PC-3 (cell line): ENCODE measurements around the gene ARFGAP3. TPM values are rescaled to one million over a fixed set of nuclear protein-coding genes. Genes with fewer than 3 reads are reported as not detected.

Source experiments
- ATAC-seq: fragments of 200-7000 bp; cut with Tn5 transposase; 2 replicates; pipeline ENCODE4 v1.9.1; 2020; ENCODE audit warnings: mild to moderate bottlenecking, moderate library complexity
- BruUV-seq: library from RNA; stranded (reverse); fragments of 400-500 nt; replicated peaks from 2 replicates; lab custom pipeline; 2021; lab: Mats Ljungman, UMichigan
- CTCF ChIA-PET: fragments of 300-600 bp; sonication (Branson Sonifier 250); formaldehyde crosslinking; loops from one replicate; lab custom pipeline; 2022; ENCODE audit warnings: antibody characterized with exemption; lab: Charles Lee
- POLR2A ChIA-PET: fragments of 300-600 bp; sonication (Branson Sonifier 250); formaldehyde crosslinking; loops from one replicate; lab custom pipeline; 2022; ENCODE audit warnings: antibody characterized with exemption; ENCODE audit not compliant: unreplicated experiment; lab: Charles Lee
- DNase-seq: peaks from one replicate; pipeline ENCODE4 v3.0.0-alpha.2; 2015
- H2AFZ ChIP-seq: fragments of 300-600 bp; sonication (generic); 2 replicates; pipeline ENCODE4 v1.6.0; 2016; ENCODE audit warnings: antibody characterized with exemption, low read length
- H3F3A ChIP-seq: fragments of 300-600 bp; sonication (generic); one replicate; pipeline ENCODE4 v1.6.0; 2017; ENCODE audit warnings: antibody characterized with exemption, low read length, control low read depth, mild to moderate bottlenecking; ENCODE audit not compliant: unreplicated experiment
- H3K27ac ChIP-seq: fragments of 300-600 bp; sonication (generic); 2 replicates; pipeline ENCODE4 v1.5.1; 2016; ENCODE audit warnings: mild to moderate bottlenecking, low read length
- H3K27me3 ChIP-seq: fragments of 300-600 bp; sonication (generic); 2 replicates; pipeline ENCODE4 v1.6.1; 2016; ENCODE audit warnings: low read length, mixed read lengths
- H3K36me3 ChIP-seq: fragments of 300-600 bp; sonication (generic); 2 replicates; pipeline ENCODE4 v1.6.1; 2016; ENCODE audit warnings: low read depth, mixed run types, low read length, mixed read lengths
- H3K4me1 ChIP-seq: fragments of 300-600 bp; sonication (generic); 2 replicates; pipeline ENCODE4 v1.5.1; 2016; ENCODE audit warnings: low read length; ENCODE audit not compliant: insufficient read depth
- H3K4me2 ChIP-seq: fragments of 300-600 bp; sonication (generic); 2 replicates; pipeline ENCODE4 v1.6.0; 2016; ENCODE audit warnings: low read length
- H3K4me3 ChIP-seq: fragments of 300-600 bp; sonication (generic); 2 replicates; pipeline ENCODE4 v1.5.1; 2016; ENCODE audit warnings: mild to moderate bottlenecking, low read length, mixed read lengths
- H3K79me2 ChIP-seq: fragments of 300-600 bp; sonication (generic); 2 replicates; pipeline ENCODE4 v1.6.1; 2017; ENCODE audit warnings: low read length, mixed read lengths
- H3K9ac ChIP-seq: fragments of 300-600 bp; sonication (generic); 2 replicates; pipeline ENCODE4 v1.6.0; 2016; ENCODE audit warnings: mild to moderate bottlenecking, low read length
- H3K9me2 ChIP-seq: fragments of 300-600 bp; sonication (generic); replicated peaks from 2 replicates; pipeline ENCODE4 v1.6.1; 2016; ENCODE audit warnings: mixed run types, low read length, mixed read lengths
- H3K9me3 ChIP-seq: fragments of 300-600 bp; sonication (generic); 2 replicates; pipeline ENCODE4 v1.6.1; 2016; ENCODE audit warnings: low read length, mixed read lengths
- H4K20me1 ChIP-seq: fragments of 300-600 bp; sonication (generic); 2 replicates; pipeline ENCODE4 v1.6.1; 2016; ENCODE audit warnings: low read length, mixed read lengths
- EZH2 ChIP-seq: fragments of 300-600 bp; sonication (generic); IDR thresholded peaks from one replicate; pipeline ENCODE4 v1.6.1; 2017; ENCODE audit warnings: antibody characterized with exemption, mild to moderate bottlenecking, low read length; ENCODE audit not compliant: unreplicated experiment
- EZH2phosphoT487 ChIP-seq: fragments of 300-600 bp; sonication (generic); IDR thresholded peaks from 2 replicates; pipeline ENCODE4 v1.6.1; 2018; ENCODE audit warnings: mild to moderate bottlenecking, antibody characterized with exemption, low read length, borderline replicate concordance
- intact Hi-C: fragments of 100-400 bp; cut with micrococcal nuclease; formaldehyde crosslinking; loops from 2 replicates; pipeline ENCODE4 v1.9.0; 2023
- total RNA-seq: library from RNA; depleted of rRNA; stranded (reverse); fragments of >200 nt; gene quantifications from 2 replicates; pipeline ENCODE4 v1.2.3, GENCODE V29; 2014
- TF ChIP-seq, protein P1 (sequence below): fragments of 300-600 bp; sonication (generic); conservative IDR thresholded peaks from 2 replicates; pipeline ENCODE4 v1.5.1; 2017; ENCODE audit warnings: antibody characterized with exemption, low read depth, mild to moderate bottlenecking, low read length

Gene ARFGAP3
- total RNA-seq, 1 experiment from 2014 or later = 19.2 TPM

DNA sequence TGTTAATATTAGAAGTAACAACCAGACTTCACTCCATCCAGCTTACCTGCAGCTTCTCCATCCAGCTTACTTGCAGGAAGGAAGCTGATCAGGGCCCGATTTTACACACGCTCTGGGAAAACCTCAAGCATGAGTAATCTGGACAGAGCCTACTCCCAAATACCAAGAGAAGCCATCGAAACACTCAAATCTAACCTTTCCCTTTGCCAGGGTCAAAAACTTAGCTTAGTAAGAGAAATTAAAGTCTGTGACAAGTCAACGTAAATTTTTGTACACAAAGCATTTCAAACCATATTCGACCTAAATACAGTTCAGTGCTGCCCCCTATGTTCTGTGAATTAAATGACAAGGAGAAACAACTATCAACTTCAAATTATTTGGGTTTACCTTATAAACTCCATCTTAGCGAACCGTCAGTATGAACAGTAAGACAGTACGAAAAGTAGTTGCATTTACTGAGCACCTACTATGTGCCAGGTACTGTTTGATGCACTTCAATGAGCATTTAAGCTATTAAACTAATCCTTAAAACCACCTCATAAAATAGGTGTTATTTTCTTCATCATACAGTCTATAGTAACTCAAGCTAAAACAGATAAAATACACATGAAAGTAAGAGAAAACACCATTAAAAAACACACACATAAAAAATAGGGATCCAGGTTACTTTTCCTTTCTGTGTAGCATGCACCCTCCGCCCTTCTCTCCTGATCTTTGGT, 36.9 kb downstream of the ARFGAP3 start:
- Histone ChIP-seq H3K4me1 (peaks cover 23% of the 10 kb centered on the region), H4K20me1 (no peaks in the 10 kb centered on the region), H3K9ac (no peak overlapping the region), H2AFZ (no peak overlapping the region), H3K4me2 (peak overlapping the region; percentile 38), H3K9me2 (no peaks in the 10 kb centered on the region), H3F3A (no peaks in the 10 kb centered on the region), H3K4me3 (peak overlapping the region; percentile 19; the same call in 1 of the 2 replicates), H3K27ac (peak overlapping the region; percentile 32), H3K36me3 (peaks cover 3% of the 10 kb centered on the region; the same call in 1 of the 2 replicates), H3K27me3 (no peaks in the 10 kb centered on the region), H3K9me3 (no peaks in the 10 kb centered on the region), H3K79me2 (no peaks in the 10 kb centered on the region)
- ChIA-PET CTCF (interaction anchor here (0.6 to 1.1 kb wide), 8 partner anchors 15 to 1126 kb away, joined by 3 to 10 read pairs (median 4); partner anchors contain the start of gene CYB5R3), POLR2A (interaction anchor here (0.6 kb wide), 1 partner anchor 185 kb away, joined by 3 read pairs; no protein-coding TSS in a partner anchor)
- ATAC-seq (peak; percentile 86), DNase-seq (peak; percentile 82)
- BruUV-seq = no TSS peak
- intact Hi-C loops = loop anchor here (1.0 to 2.0 kb wide), 3 partner anchors 15 to 158 kb away; no protein-coding TSS in a partner anchor
- no peak for TF ChIP-seq EZH2phosphoT487
- TF ChIP-seq, protein P1, sequence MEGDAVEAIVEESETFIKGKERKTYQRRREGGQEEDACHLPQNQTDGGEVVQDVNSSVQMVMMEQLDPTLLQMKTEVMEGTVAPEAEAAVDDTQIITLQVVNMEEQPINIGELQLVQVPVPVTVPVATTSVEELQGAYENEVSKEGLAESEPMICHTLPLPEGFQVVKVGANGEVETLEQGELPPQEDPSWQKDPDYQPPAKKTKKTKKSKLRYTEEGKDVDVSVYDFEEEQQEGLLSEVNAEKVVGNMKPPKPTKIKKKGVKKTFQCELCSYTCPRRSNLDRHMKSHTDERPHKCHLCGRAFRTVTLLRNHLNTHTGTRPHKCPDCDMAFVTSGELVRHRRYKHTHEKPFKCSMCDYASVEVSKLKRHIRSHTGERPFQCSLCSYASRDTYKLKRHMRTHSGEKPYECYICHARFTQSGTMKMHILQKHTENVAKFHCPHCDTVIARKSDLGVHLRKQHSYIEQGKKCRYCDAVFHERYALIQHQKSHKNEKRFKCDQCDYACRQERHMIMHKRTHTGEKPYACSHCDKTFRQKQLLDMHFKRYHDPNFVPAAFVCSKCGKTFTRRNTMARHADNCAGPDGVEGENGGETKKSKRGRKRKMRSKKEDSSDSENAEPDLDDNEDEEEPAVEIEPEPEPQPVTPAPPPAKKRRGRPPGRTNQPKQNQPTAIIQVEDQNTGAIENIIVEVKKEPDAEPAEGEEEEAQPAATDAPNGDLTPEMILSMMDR = peak; percentile 78

DNA sequence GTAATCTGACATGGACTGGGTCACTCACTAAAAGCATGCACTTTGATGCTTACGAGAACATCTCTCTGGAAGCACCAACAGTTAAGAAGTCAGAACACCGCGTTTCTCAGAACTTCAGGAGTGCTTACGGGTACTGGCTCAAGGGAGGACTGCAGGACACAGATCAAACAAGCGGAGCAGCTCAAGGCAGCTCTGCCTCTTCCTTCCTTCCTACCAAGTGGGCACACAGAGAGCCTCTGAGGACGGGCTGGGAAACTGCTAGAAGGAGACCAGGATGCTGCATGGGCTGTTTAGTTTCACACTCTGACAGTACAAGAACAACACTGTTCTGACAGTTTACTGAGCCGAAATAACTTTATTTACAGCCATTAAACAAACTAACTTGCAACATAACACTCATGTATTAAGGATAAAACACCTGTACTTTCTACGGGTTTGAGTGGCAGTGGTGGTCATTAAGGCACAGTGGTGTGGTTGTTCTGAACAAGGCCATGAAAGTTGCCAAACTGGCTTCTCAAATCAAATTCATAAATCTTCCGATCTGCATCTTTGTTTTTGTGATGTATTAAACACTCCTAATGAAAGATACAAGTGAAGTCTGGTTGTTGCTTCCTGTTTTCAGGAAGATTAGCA, 37.5 kb downstream of the ARFGAP3 start:
- intact Hi-C loops = loop anchor here (1.0 to 2.0 kb wide), 3 partner anchors 15 to 157 kb away; no protein-coding TSS in a partner anchor

More for the DNA sequence above, 37.5 kb downstream of the ARFGAP3 start:
- TF ChIP-seq, protein P1 = no peak
- TF ChIP-seq EZH2 (no peak), EZH2phosphoT487 (no peak)
- Histone ChIP-seq H3K36me3 (peaks cover 3% of the 10 kb centered on the region; the same call in 1 of the 2 replicates), H4K20me1 (no peaks in the 10 kb centered on the region), H3K4me2 (peak overlapping the region; percentile 38), H3K9ac (no peak overlapping the region), H3K27me3 (no peaks in the 10 kb centered on the region), H3K79me2 (no peaks in the 10 kb centered on the region), H3K9me3 (no peaks in the 10 kb centered on the region), H3K4me1 (peaks cover 23% of the 10 kb centered on the region), H3K9me2 (no peaks in the 10 kb centered on the region), H3K4me3 (peak overlapping the region; percentile 19; the same call in 1 of the 2 replicates), H3K27ac (peak overlapping the region; percentile 32), H3F3A (no peaks in the 10 kb centered on the region), H2AFZ (no peak overlapping the region)
- CTCF ChIA-PET = interaction anchor here (0.6 to 1.1 kb wide), 7 partner anchors 15 to 207 kb away, joined by 3 to 10 read pairs (median 4); partner anchors contain the start of gene CYB5R3
- ATAC-seq = no peak
- DNase-seq = no peak
- POLR2A ChIA-PET = no interaction called here
- no TSS peak for BruUV-seq
